Measurements from ENCODE around the gene BLOC1S1.

The BLOC1S1 gene

GRCh38 chr12:55682087-55682796 lies 33.6 kb upstream of the BLOC1S1 start:
- Histone ChIP-seq H3K27me3 (ENCODE audit: insufficient read depth, low read length, poor library complexity, severe bottlenecking) (no peaks in the 10 kb centered on the region), H3K4me1 (ENCODE audit: insufficient read depth, low read length, poor library complexity, severe bottlenecking) (peaks cover 23% of the 10 kb centered on the region), H3K4me3 (ENCODE audit: low read length, poor library complexity, severe bottlenecking) (peak overlapping the region; percentile 72), H3K79me2 (ENCODE audit: insufficient read depth, low read length) (peaks cover 15% of the 10 kb centered on the region; the same call in 1 of the 2 replicates), H3F3A (ENCODE audit: low read depth) (no peaks in the 10 kb centered on the region), H4K20me1 (ENCODE audit: insufficient read depth, low read length, poor library complexity, severe bottlenecking) (no peaks in the 10 kb centered on the region), H3K9ac (ENCODE audit: low read depth, low read length, poor library complexity, severe bottlenecking) (peak overlapping the region; percentile 66), H3K9me3 (ENCODE audit: insufficient read depth, low read depth, low read length) (no peaks in the 10 kb centered on the region), H3K9me2 (replicated peaks; ENCODE audit: low read depth, low read length) (no peaks in the 10 kb centered on the region), H3K4me2 (ENCODE audit: low read depth, low read length, poor library complexity, severe bottlenecking) (peak overlapping the region; percentile 75), H2AFZ (ENCODE audit: low read length) (peak overlapping the region; percentile 78), H3K36me3 (ENCODE audit: insufficient read depth, low read length) (no peaks in the 10 kb centered on the region)
- no peak for TF ChIP-seq EZH2phosphoT487 (IDR thresholded peaks at IDR 0.05; ENCODE audit: borderline replicate concordance)
- TF ChIP-seq CTCF (conservative IDR thresholded peaks at IDR 0.05; ENCODE audit: low read length): no peak

DNA sequence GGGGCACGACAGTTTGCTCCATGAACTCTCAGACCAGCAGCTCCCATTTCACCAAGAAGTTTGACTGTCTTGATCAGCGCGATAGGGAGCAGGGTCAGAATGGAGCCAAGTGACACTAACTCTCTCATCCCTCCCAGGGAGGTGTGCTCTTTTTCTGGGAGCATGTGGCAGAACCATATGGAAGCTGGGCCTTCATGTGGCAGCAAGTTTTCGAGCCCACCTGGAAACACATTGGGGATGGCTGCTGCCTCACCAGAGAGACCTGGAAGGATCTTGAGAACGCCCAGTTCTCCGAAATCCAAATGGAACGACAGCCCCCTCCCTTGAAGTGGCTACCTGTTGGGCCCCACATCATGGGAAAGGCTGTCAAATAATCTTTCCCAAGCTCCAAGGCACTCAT lies 32.2 kb upstream of the BLOC1S1 start:
- H3K4me2 ChIP-seq (ENCODE audit: low read depth, low read length, poor library complexity, severe bottlenecking): peak overlapping the region; percentile 75
- no peaks in the 10 kb centered on the region for H3K27me3 ChIP-seq (ENCODE audit: insufficient read depth, low read length, poor library complexity, severe bottlenecking)
- TF ChIP-seq EZH2phosphoT487 (IDR thresholded peaks at IDR 0.05; ENCODE audit: borderline replicate concordance) (no peak), CTCF (conservative IDR thresholded peaks at IDR 0.05; ENCODE audit: low read length) (no peak)

GRCh38 chr12:55684761-55685370 lies 31.0 kb upstream of the BLOC1S1 start:
- no peaks in the 10 kb centered on the region for H3K27me3 ChIP-seq (ENCODE audit: insufficient read depth, low read length, poor library complexity, severe bottlenecking)
- H4K20me1 ChIP-seq (ENCODE audit: insufficient read depth, low read length, poor library complexity, severe bottlenecking): no peaks in the 10 kb centered on the region
- H3F3A ChIP-seq (ENCODE audit: low read depth): no peaks in the 10 kb centered on the region
- H3K4me3 ChIP-seq (ENCODE audit: low read length, poor library complexity, severe bottlenecking): no peak overlapping the region
- H3K9me3 ChIP-seq (ENCODE audit: insufficient read depth, low read depth, low read length): no peaks in the 10 kb centered on the region
- H3K4me1 ChIP-seq (ENCODE audit: insufficient read depth, low read length, poor library complexity, severe bottlenecking): peaks cover 28% of the 10 kb centered on the region
- TF ChIP-seq CTCF (conservative IDR thresholded peaks at IDR 0.05; ENCODE audit: low read length): no peak
- TF ChIP-seq EZH2phosphoT487 (IDR thresholded peaks at IDR 0.05; ENCODE audit: borderline replicate concordance): no peak
- H3K36me3 ChIP-seq (ENCODE audit: insufficient read depth, low read length): no peaks in the 10 kb centered on the region
- H3K9ac ChIP-seq (ENCODE audit: low read depth, low read length, poor library complexity, severe bottlenecking): no peak overlapping the region
- H3K9me2 ChIP-seq (replicated peaks; ENCODE audit: low read depth, low read length): no peaks in the 10 kb centered on the region
- peaks cover 15% of the 10 kb centered on the region; the same call in 1 of the 2 replicates for H3K79me2 ChIP-seq (ENCODE audit: insufficient read depth, low read length)
- no peak overlapping the region for H2AFZ ChIP-seq (ENCODE audit: low read length)
- no peak overlapping the region for H3K4me2 ChIP-seq (ENCODE audit: low read depth, low read length, poor library complexity, severe bottlenecking)

More for the DNA sequence above, 32.2 kb upstream of the BLOC1S1 start:
- Histone ChIP-seq H3K36me3 (ENCODE audit: insufficient read depth, low read length) (no peaks in the 10 kb centered on the region), H3K79me2 (ENCODE audit: insufficient read depth, low read length) (peaks cover 15% of the 10 kb centered on the region; the same call in 1 of the 2 replicates), H3K9me3 (ENCODE audit: insufficient read depth, low read depth, low read length) (no peaks in the 10 kb centered on the region), H3K9me2 (replicated peaks; ENCODE audit: low read depth, low read length) (no peaks in the 10 kb centered on the region), H3K4me1 (ENCODE audit: insufficient read depth, low read length, poor library complexity, severe bottlenecking) (peaks cover 23% of the 10 kb centered on the region), H3K4me3 (ENCODE audit: low read length, poor library complexity, severe bottlenecking) (peak overlapping the region; percentile 22), H4K20me1 (ENCODE audit: insufficient read depth, low read length, poor library complexity, severe bottlenecking) (no peaks in the 10 kb centered on the region), H3K9ac (ENCODE audit: low read depth, low read length, poor library complexity, severe bottlenecking) (peak overlapping the region; percentile 21), H2AFZ (ENCODE audit: low read length) (no peak overlapping the region), H3F3A (ENCODE audit: low read depth) (no peaks in the 10 kb centered on the region)
